ENCODE data around the gene SCRN3. TPM values are rescaled to one million over a fixed set of nuclear protein-coding genes. Genes with fewer than 3 reads are reported as not detected.

The SCRN3 gene
- total RNA-seq, 2 experiments from 2014 or later, result 7.6 to 7.9 TPM

DNA sequence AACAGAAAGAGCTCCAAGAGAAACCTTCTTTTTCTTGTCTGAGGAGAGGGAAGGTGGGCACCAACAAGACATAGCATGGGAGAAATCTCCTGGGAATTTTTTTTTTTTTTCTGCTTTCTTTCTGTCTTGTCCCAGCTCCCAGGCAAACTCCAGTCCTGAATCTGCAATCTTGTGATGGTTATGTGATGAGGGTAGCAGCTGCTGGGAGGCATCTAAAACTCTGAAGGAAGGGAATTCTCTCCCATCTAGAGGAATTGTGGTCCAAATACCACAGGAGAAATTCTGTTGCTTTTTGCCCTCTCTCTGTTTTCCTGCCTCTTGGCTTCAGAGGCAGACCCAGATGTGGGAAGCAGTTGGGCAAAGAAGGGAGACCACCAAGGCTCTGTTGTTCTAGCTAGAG is 16.7 kb downstream of the SCRN3 start:
- Mint-ChIP-seq H3K36me3 (ENCODE audit: low read depth) (peaks cover 37% of the 10 kb centered on the region), H3K27me3 (no peaks in the 10 kb centered on the region), H3K27ac (no peak overlapping the region), H3K4me3 (no peak overlapping the region), H3K4me1 (ENCODE audit: low read depth) (no peaks in the 10 kb centered on the region), H3K9me3 (no peaks in the 10 kb centered on the region)
- intact Hi-C loops (cut with DNase I, micrococcal nuclease), result no loop called here
- H3K27ac ChIP-seq (ENCODE audit: low read depth in 1 of 2, low read length in 2 of 2), result no peak overlapping the region
- H3K4me3 ChIP-seq (ENCODE audit: low read length), result no peak overlapping the region
- ChIA-PET POLR2A (interaction anchor here (0.7 kb wide), 1 partner anchor 16 kb away, joined by 3 read pairs; no protein-coding TSS in a partner anchor), CTCF (interaction anchor here (0.7 kb wide), 1 partner anchor 17 kb away, joined by 3 read pairs; the partner anchor contains the start of gene SCRN3)
- ATAC-seq (ENCODE audit: poor library complexity) (no peak), DNase-seq (no peak)
- no peaks in the 10 kb centered on the region for H3K27me3 ChIP-seq (ENCODE audit: control insufficient read depth in 1 of 2, insufficient read depth in 2 of 2, low read length in 2 of 2)
- TF ChIP-seq, protein P1, sequence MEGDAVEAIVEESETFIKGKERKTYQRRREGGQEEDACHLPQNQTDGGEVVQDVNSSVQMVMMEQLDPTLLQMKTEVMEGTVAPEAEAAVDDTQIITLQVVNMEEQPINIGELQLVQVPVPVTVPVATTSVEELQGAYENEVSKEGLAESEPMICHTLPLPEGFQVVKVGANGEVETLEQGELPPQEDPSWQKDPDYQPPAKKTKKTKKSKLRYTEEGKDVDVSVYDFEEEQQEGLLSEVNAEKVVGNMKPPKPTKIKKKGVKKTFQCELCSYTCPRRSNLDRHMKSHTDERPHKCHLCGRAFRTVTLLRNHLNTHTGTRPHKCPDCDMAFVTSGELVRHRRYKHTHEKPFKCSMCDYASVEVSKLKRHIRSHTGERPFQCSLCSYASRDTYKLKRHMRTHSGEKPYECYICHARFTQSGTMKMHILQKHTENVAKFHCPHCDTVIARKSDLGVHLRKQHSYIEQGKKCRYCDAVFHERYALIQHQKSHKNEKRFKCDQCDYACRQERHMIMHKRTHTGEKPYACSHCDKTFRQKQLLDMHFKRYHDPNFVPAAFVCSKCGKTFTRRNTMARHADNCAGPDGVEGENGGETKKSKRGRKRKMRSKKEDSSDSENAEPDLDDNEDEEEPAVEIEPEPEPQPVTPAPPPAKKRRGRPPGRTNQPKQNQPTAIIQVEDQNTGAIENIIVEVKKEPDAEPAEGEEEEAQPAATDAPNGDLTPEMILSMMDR (IDR thresholded peaks at IDR 0.05), result no peak
- H3K9me3 ChIP-seq (ENCODE audit: control insufficient read depth in 1 of 2, insufficient read depth in 1 of 2, low read length in 2 of 2), result no peaks in the 10 kb centered on the region
- no peaks in the 10 kb centered on the region for H3K4me1 ChIP-seq (ENCODE audit: insufficient read depth, low read length)
- peaks cover 9% of the 10 kb centered on the region for H3K36me3 ChIP-seq (ENCODE audit: insufficient read depth, low read length)

DNA sequence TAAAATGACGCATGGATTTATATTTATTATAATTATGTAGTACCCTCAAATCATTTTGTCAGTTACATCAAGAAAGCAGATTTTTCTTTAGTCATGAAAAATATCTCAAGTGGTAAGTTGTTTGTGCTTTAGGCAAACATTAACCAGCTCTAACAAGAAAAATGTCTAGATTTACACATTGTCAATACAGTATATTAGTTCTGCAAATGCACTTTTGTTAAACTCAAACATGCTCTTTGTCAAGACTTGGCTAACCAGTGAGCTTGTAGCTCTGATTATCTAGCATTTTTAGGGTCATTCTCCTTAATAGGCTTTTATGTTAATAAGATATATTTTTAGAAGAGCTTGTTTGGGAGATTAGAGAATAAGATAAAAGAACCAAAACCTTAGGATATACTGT is 32.7 kb downstream of the SCRN3 start:
- H3K4me1 ChIP-seq (ENCODE audit: insufficient read depth, low read length), result no peaks in the 10 kb centered on the region
- POLR2A ChIA-PET, result no interaction called here
- Mint-ChIP-seq H3K4me3 (no peak overlapping the region), H3K4me1 (ENCODE audit: low read depth) (no peaks in the 10 kb centered on the region), H3K36me3 (ENCODE audit: low read depth) (peaks cover 57% of the 10 kb centered on the region), H3K27ac (no peak overlapping the region), H3K27me3 (no peaks in the 10 kb centered on the region), H3K9me3 (no peaks in the 10 kb centered on the region)
- TF ChIP-seq, protein P1 (IDR thresholded peaks at IDR 0.05), result no peak
- peaks cover 8% of the 10 kb centered on the region for H3K36me3 ChIP-seq (ENCODE audit: insufficient read depth, low read length)
- ATAC-seq (ENCODE audit: poor library complexity) (no peak), DNase-seq (no peak)
- CTCF ChIA-PET, result interaction anchor here (0.9 kb wide), 1 partner anchor 26 kb away, joined by 3 read pairs; no protein-coding TSS in a partner anchor
- no peak overlapping the region for H3K27ac ChIP-seq (ENCODE audit: low read depth in 1 of 2, low read length in 2 of 2)
- peaks cover 0 to 7% of the 10 kb centered on the region in 2 experiments for H3K9me3 ChIP-seq (ENCODE audit: control insufficient read depth in 1 of 2, insufficient read depth in 1 of 2, low read length in 2 of 2)
- intact Hi-C loops (cut with DNase I, micrococcal nuclease), result no loop called here
- H3K4me3 ChIP-seq (ENCODE audit: low read length), result no peak overlapping the region
- no peaks in the 10 kb centered on the region for H3K27me3 ChIP-seq (ENCODE audit: control insufficient read depth in 1 of 2, insufficient read depth in 2 of 2, low read length in 2 of 2)

DNA sequence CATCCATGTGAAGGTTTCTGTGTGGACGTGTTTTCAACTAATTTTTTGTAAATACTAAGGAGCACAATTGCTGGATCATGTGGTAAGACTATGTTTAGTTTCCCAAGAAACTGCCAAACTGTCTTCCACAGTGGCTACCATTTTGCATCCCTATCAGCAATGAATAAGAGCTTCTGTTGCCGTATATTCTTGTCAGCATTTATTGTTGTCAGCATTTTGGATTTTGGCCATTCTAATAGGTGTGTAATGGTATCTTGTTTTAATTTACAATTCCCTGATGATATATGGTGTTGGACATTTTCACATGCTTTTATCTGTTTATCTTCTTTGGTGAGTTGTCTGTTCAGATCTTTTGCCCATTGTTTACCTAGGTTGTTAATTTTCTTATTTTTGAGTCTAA is 34.5 kb downstream of the SCRN3 start:
- H3K36me3 Mint-ChIP-seq (ENCODE audit: low read depth), result peaks cover 57% of the 10 kb centered on the region
- POLR2A ChIA-PET, result interaction anchor here (1.0 kb wide), 1 partner anchor 35 kb away, joined by 3 read pairs; the partner anchor contains the start of gene SCRN3
- TF ChIP-seq, protein P1 (IDR thresholded peaks at IDR 0.05), result no peak
- H3K9me3 Mint-ChIP-seq, result no peaks in the 10 kb centered on the region
- H3K4me1 ChIP-seq (ENCODE audit: insufficient read depth, low read length), result no peaks in the 10 kb centered on the region
- H3K4me1 Mint-ChIP-seq (ENCODE audit: low read depth), result no peaks in the 10 kb centered on the region
- no peaks in the 10 kb centered on the region for H3K27me3 ChIP-seq (ENCODE audit: control insufficient read depth in 1 of 2, insufficient read depth in 2 of 2, low read length in 2 of 2)
- H3K27ac Mint-ChIP-seq, result no peak overlapping the region
- intact Hi-C loops (cut with DNase I, micrococcal nuclease), result no loop called here
- CTCF ChIA-PET, result no interaction called here
- ATAC-seq (ENCODE audit: poor library complexity) (no peak), DNase-seq (no peak)
- no peak overlapping the region for H3K4me3 ChIP-seq (ENCODE audit: low read length)
- no peak overlapping the region for H3K4me3 Mint-ChIP-seq
- peaks cover 0 to 7% of the 10 kb centered on the region in 2 experiments for H3K9me3 ChIP-seq (ENCODE audit: control insufficient read depth in 1 of 2, insufficient read depth in 1 of 2, low read length in 2 of 2)
- no peaks in the 10 kb centered on the region for H3K27me3 Mint-ChIP-seq
- H3K36me3 ChIP-seq (ENCODE audit: insufficient read depth, low read length), result peaks cover 7% of the 10 kb centered on the region
- no peak overlapping the region for H3K27ac ChIP-seq (ENCODE audit: low read depth in 1 of 2, low read length in 2 of 2)
